IMR-90 (cell line): Measurements from ENCODE around the gene MAGI2.
A peak's percentile ranks its signal among the peaks of the same experiment; 100 is the strongest.

Experiments used
- BHLHE40 ChIP-seq: fragments of 150-350 bp; IDR thresholded peaks from 2 replicates; pipeline ENCODE4 v1.6.1; 2016; ENCODE audit warnings: mild to moderate bottlenecking, low read depth, low read length
- CEBPB ChIP-seq: IDR thresholded peaks from 2 replicates; pipeline ENCODE4 v1.6.1; 2012; ENCODE audit warnings: low read depth, low read length, improper control_type of control experiment
- CTCF ChIP-seq: conservative IDR thresholded peaks from 2 replicates; pipeline ENCODE4 v1.5.1; 2012; ENCODE audit warnings: mild to moderate bottlenecking, low read depth, low read length, improper control_type of control experiment
- ELK1 ChIP-seq: fragments of 150-350 bp; IDR thresholded peaks from 2 replicates; pipeline ENCODE4 v1.6.1; 2016; ENCODE audit warnings: low read depth, mild to moderate bottlenecking, low read length, moderate library complexity, borderline replicate concordance
- MAFK ChIP-seq: IDR thresholded peaks from 2 replicates; pipeline ENCODE4 v1.6.1; 2012; ENCODE audit warnings: low read depth, low read length, improper control_type of control experiment
- MAZ ChIP-seq: IDR thresholded peaks from 2 replicates; pipeline ENCODE4 v1.6.1; 2012; ENCODE audit warnings: low read depth, mild to moderate bottlenecking, low read length, improper control_type of control experiment, moderate library complexity, borderline replicate concordance
- MXI1 ChIP-seq: IDR thresholded peaks from 2 replicates; pipeline ENCODE4 v1.6.1; 2012; ENCODE audit warnings: low read depth, mild to moderate bottlenecking, low read length, moderate library complexity, borderline replicate concordance
- POLR2A ChIP-seq: IDR thresholded peaks from 2 replicates; pipeline ENCODE4 v1.6.1; 2012; ENCODE audit warnings: mild to moderate bottlenecking, low read depth, low read length
- RAD21 ChIP-seq: IDR thresholded peaks from 2 replicates; pipeline ENCODE4 v1.6.1; 2012; ENCODE audit warnings: low read length, improper control_type of control experiment
- SMC3 ChIP-seq: fragments of 150-350 bp; IDR thresholded peaks from 2 replicates; pipeline ENCODE4 v1.6.1; 2016; ENCODE audit warnings: low read depth, mild to moderate bottlenecking, antibody characterized with exemption, low read length, moderate library complexity
- USF2 ChIP-seq: fragments of 150-350 bp; IDR thresholded peaks from 2 replicates; pipeline ENCODE4 v1.6.1; 2017; ENCODE audit warnings: mild to moderate bottlenecking, antibody characterized with exemption, low read length, low read depth

- TF ChIP-seq RAD21 (no peak), CTCF (no peak), MAFK (no peak), USF2 (0 out of 2 replicates have a peak, but pooled peaks have one; percentile 19), MAZ (no peak), BHLHE40 (no peak), SMC3 (no peak), ELK1 (no peak), CEBPB (no peak), MXI1 (peak; percentile 38; the same call in 1 of the 2 replicates), POLR2A (no peak)
These were observed 1231.3 kb downstream of the MAGI2 start for GRCh38 chr7:78222001-78222751.
